ENCODE measurements around the gene MAP2K4. TPM values are rescaled to one million over a fixed set of nuclear protein-coding genes. Genes with fewer than 3 reads are reported as not detected.

Gene MAP2K4
- total and polyA plus RNA-seq, 2 of the 13 experiments (the other 11 are each of a cell fraction or from before 2014, with no cell fraction given), result 21.5 to 35.6 TPM

- no peak for TF ChIP-seq ATF6 (CRISPR knock-in tag; conservative IDR thresholded peaks at IDR 0.05)
- TF ChIP-seq RXRA (CRISPR knock-in tag; IDR thresholded peaks at IDR 0.05), result no peak
- no peak for TF ChIP-seq ZNF577 (CRISPR knock-in tag; IDR thresholded peaks at IDR 0.05; ENCODE audit: borderline replicate concordance, low read depth)
- no peak for TF ChIP-seq ZNF644 (CRISPR knock-in tag; IDR thresholded peaks at IDR 0.05; ENCODE audit: low read depth)
- no peak for TF ChIP-seq ATF7 (IDR thresholded peaks at IDR 0.05)
- no peak for TF ChIP-seq ATF7 (CRISPR knock-in tag; IDR thresholded peaks at IDR 0.05)
- TF ChIP-seq NFE2L2 (IDR thresholded peaks at IDR 0.05; ENCODE audit: low read length), result no peak
These were observed 30.2 kb upstream of the MAP2K4 start (continued) for GRCh38 chr17:11990363-11990983.

- Histone ChIP-seq H2AFZ (ENCODE audit: low read length) (no peak overlapping the region), H3K27me3 (ENCODE audit: control insufficient read depth in 1 of 2, insufficient read depth in 2 of 2, low read length in 2 of 2) (no peaks in the 10 kb centered on the region), H3K4me1 (ENCODE audit: insufficient read depth, low read length) (peaks cover 33% of the 10 kb centered on the region), H4K20me1 (ENCODE audit: insufficient read depth, low read length) (no peaks in the 10 kb centered on the region), H3K4me3 (replicated peaks in 1 of 3; ENCODE audit: insufficient read depth in 1 of 3, low read depth in 2 of 3, low read length in 3 of 3) (no peak overlapping the region), H3K79me2 (ENCODE audit: insufficient read depth, low read length) (no peaks in the 10 kb centered on the region), H3K27ac (ENCODE audit: extremely low read length, insufficient read depth, low read length) (no peak overlapping the region), H3K4me2 (ENCODE audit: low read depth, low read length) (no peak overlapping the region), H3K36me3 (replicated peaks in 1 of 2; ENCODE audit: control insufficient read depth in 1 of 2, insufficient read depth in 2 of 2, low read length in 2 of 2) (peaks cover 0 to 2% of the 10 kb centered on the region in 2 experiments; a peak in 1 of 5 replicates), H3K9ac (ENCODE audit: insufficient read depth, low read depth, low read length) (no peak overlapping the region), H3K9me3 (ENCODE audit: low read length) (no peaks in the 10 kb centered on the region)
- BruUV-seq (replicated peaks), result no TSS peak
- 75% methylated on average over 4 of the region's 4 CpGs for WGBS (ENCODE audit: low lambda C conversion rate)
- intact Hi-C loops (cut with micrococcal nuclease; ENCODE audit: unreplicated experiment), result no loop called here
- FAIRE-seq (no peak), ATAC-seq (no peak), DNase-seq (ENCODE audit: low spot score) (no peak)
- no peak for TF ChIP-seq ZNF263 (CRISPR knock-in tag; IDR thresholded peaks at IDR 0.05)
- no peak for TF ChIP-seq MTF1 (CRISPR knock-in tag; IDR thresholded peaks at IDR 0.05)
- no peak for TF ChIP-seq ZNF253 (CRISPR knock-in tag; IDR thresholded peaks at IDR 0.05; ENCODE audit: borderline replicate concordance)
- TF ChIP-seq ELK4 (CRISPR knock-in tag; IDR thresholded peaks at IDR 0.05; ENCODE audit: borderline replicate concordance), result no peak
- ChIA-PET POLR2A (no interaction called here), CTCF (ENCODE audit: low intra/inter-chr PET ratio, low total read pairs) (no interaction called here)
- in situ Hi-C loops (cut with HindIII; ENCODE audit: extremely low pct_ligation_motif_present, low pct_unique_long_range_greater_than_20kb), result no loop called here
These were observed 29.2 kb upstream of the MAP2K4 start for GRCh38 chr17:11991461-11991860.
